GM12878 (cell line): ENCODE measurements around the gene ZFAND2A. TPM values are rescaled to one million over a fixed set of nuclear protein-coding genes. Genes with fewer than 3 reads are reported as not detected.

Source experiments
- ATAC-seq: fragments of 200-7000 bp; cut with Tn5 transposase; 3 replicates; pipeline ENCODE4 v1.9.1; 2020; ENCODE audit warnings: mild to moderate bottlenecking, moderate library complexity
- BruUV-seq: library from RNA; stranded (reverse); fragments of 400-500 nt; replicated peaks from 2 replicates; lab custom pipeline; 2021; lab: Mats Ljungman, UMichigan
- CTCF ChIA-PET: fragments of 300-600 bp; sonication (Branson Sonifier 250); formaldehyde crosslinking; extraction: SDS; loops from one replicate; lab custom pipeline; 2021; ENCODE audit warnings: inconsistent platforms; lab: Yijun Ruan, JAX
- POLR2A ChIA-PET: fragments of 350-600 bp; formaldehyde crosslinking; extraction: SDS; loops from one replicate; lab custom pipeline; 2021; ENCODE audit warnings: inconsistent platforms; lab: Charles Lee
- RAD21 ChIA-PET: fragments of 300-600 bp; sonication (Branson Sonifier 250); formaldehyde crosslinking; loops from one replicate; lab custom pipeline; 2023; ENCODE audit warnings: antibody characterized with exemption; ENCODE audit not compliant: unreplicated experiment; lab: Charles Lee
- SMC1A ChIA-PET: fragments of 300-600 bp; sonication (Branson Sonifier 250); formaldehyde crosslinking; loops from one replicate; lab custom pipeline; 2023; ENCODE audit not compliant: unreplicated experiment, uncharacterized antibody; lab: Charles Lee
- DNase-seq: peaks from one replicate; pipeline ENCODE4 v3.0.0-alpha.2; 2011; ENCODE audit warnings: low read depth, low spot score
- FAIRE-seq: peaks from 3 replicates; lab custom pipeline; 2011; peaks lifted over from hg19 to GRCh38; lab: Jason Lieb, UNC
- H2AFZ ChIP-seq: 2 replicates; pipeline ENCODE4 v1.6.0; 2011; ENCODE audit warnings: low read depth, low read length, control low read depth; ENCODE audit not compliant: control insufficient read depth
- H3K27ac ChIP-seq: 2 replicates; pipeline ENCODE4 v1.5.1; 2011; ENCODE audit warnings: control low read depth; ENCODE audit not compliant: control insufficient read depth, insufficient read depth
- H3K27me3 ChIP-seq, 2 experiments: replicated peaks in 1 of 2; 2 replicates each; pipeline versions ENCODE4 v1.6.0 to v1.6.1; 2011; ENCODE audit warnings: low read length in 1 of 2; ENCODE audit not compliant: control insufficient read depth in 2 of 2, insufficient read depth in 2 of 2
- H3K36me3 ChIP-seq, 2 experiments: 2 replicates each; pipeline ENCODE4 v1.5.1; 2011; ENCODE audit warnings: low read length in 1 of 2; ENCODE audit not compliant: control insufficient read depth in 2 of 2, insufficient read depth in 2 of 2
- H3K4me1 ChIP-seq: 2 replicates; pipeline ENCODE4 v1.6.1; 2011; ENCODE audit warnings: mild to moderate bottlenecking, low read length, moderate library complexity, mixed read lengths; ENCODE audit not compliant: control insufficient read depth, insufficient read depth
- H3K4me2 ChIP-seq: 2 replicates; pipeline ENCODE4 v1.6.0; 2011; ENCODE audit warnings: control low read depth; ENCODE audit not compliant: control insufficient read depth, insufficient read depth
- H3K4me3 ChIP-seq: fragments of 200-600 bp; sonication (generic); 2 replicates; pipeline ENCODE4 v1.5.1; 2016
- H3K79me2 ChIP-seq: 2 replicates; pipeline ENCODE4 v1.6.0; 2011; ENCODE audit warnings: low read length; ENCODE audit not compliant: control insufficient read depth, insufficient read depth
- H3K9ac ChIP-seq: 2 replicates; pipeline ENCODE4 v1.8.0; 2011; ENCODE audit warnings: low read length, control low read depth, mixed read lengths; ENCODE audit not compliant: control insufficient read depth, insufficient read depth
- H3K9me3 ChIP-seq: replicated peaks from 3 replicates; pipeline ENCODE4 v1.5.1; 2011; ENCODE audit warnings: mild to moderate bottlenecking, low read length; ENCODE audit not compliant: control insufficient read depth, insufficient read depth
- H4K20me1 ChIP-seq: 2 replicates; pipeline ENCODE4 v1.6.0; 2011; ENCODE audit not compliant: control insufficient read depth, insufficient read depth
- BCL11A ChIP-seq: IDR thresholded peaks from 2 replicates; pipeline ENCODE4 v1.6.1; 2011; ENCODE audit warnings: low read depth, low read length
- CBX3 ChIP-seq: fragments of 200-600 bp; sonication (generic); IDR thresholded peaks from 2 replicates; pipeline ENCODE4 v1.6.1; 2016; ENCODE audit warnings: low read depth, borderline replicate concordance
- ELK1 ChIP-seq: IDR thresholded peaks from 2 replicates; pipeline ENCODE4 v1.6.1; 2012; ENCODE audit warnings: low read depth, low read length, improper control_type of control experiment
- HDAC2 ChIP-seq: fragments of 200-600 bp; sonication (generic); IDR thresholded peaks from 2 replicates; pipeline ENCODE4 v1.6.1; 2017
- RAD51 ChIP-seq: fragments of 450-650 bp; IDR thresholded peaks from 2 replicates; pipeline ENCODE4 v1.6.1; 2016; ENCODE audit warnings: moderate library complexity, mild to moderate bottlenecking, inconsistent platforms
- SMAD1 ChIP-seq: fragments of 450-650 bp; IDR thresholded peaks from 2 replicates; pipeline ENCODE4 v1.6.1; 2018; ENCODE audit warnings: mild to moderate bottlenecking, low read depth; ENCODE audit not compliant: partially characterized antibody
- TAF1 ChIP-seq: IDR thresholded peaks from 2 replicates; pipeline ENCODE4 v1.6.1; 2011; ENCODE audit warnings: mild to moderate bottlenecking, low read depth, low read length, borderline replicate concordance
- TARDBP ChIP-seq: IDR thresholded peaks from 2 replicates; pipeline ENCODE4 v1.6.1; 2016; ENCODE audit warnings: borderline replicate concordance
- ZNF687 ChIP-seq: fragments of 450-650 bp; IDR thresholded peaks from 2 replicates; pipeline ENCODE4 v1.6.1; 2017; ENCODE audit warnings: mild to moderate bottlenecking, moderate library complexity
- WGBS: methylation state at CpG from one replicate; pipeline ENCODE4 v1.1.6; 2016; ENCODE audit warnings: low lambda C conversion rate; ENCODE audit not compliant: insufficient replicate concordance, insufficient coverage; ENCODE audit errors: missing lambda C conversion rate; 5-methylcytosine and 5-hydroxymethylcytosine counted together
- in situ Hi-C: fragments of 300-500 bp; cut with MboI; formaldehyde crosslinking; loops from 9 replicates; pipeline ENCODE4 v1.14.3; 2018; ENCODE audit warnings: mixed read lengths
- intact Hi-C: fragments of 100-400 bp; cut with micrococcal nuclease; formaldehyde crosslinking; loops from one replicate; pipeline ENCODE4 v1.14.2; 2022; ENCODE audit not compliant: unreplicated experiment
- polyA plus RNA-seq, 11 experiments: library from polyadenylated mRNA; depleted of rRNA in 4 of 11; unstranded in 6 of 11; stranded (reverse) in 5 of 11; fragments of >200 nt; fragmentation: Nextera tagmentation in 4 of 11; fragmentation: Illumina TruSeq in 1 of 11; extraction: Ambion mirVana in 4 of 11; extraction: Trizol in 1 of 11; gene quantifications; 1 replicate in 1 of 11; 2 replicates in 10 of 11; pipeline versions ENCODE4 v1.2.1 to v1.2.3, GENCODE V29; 2011 to 2016; ENCODE audit warnings: inconsistent platforms in 2 of 11, missing spikeins in 2 of 11, low read depth in 1 of 11
- total RNA-seq, 4 experiments: library from RNA; depleted of rRNA in 3 of 4; stranded (reverse); fragments of >200 nt in 3 of 4; fragmentation: Illumina TruSeq in 1 of 4; extraction: Trizol in 1 of 4; gene quantifications; 2 replicates each; pipeline versions ENCODE4 v1.2.1 to v1.2.3, GENCODE V29; 2013 to 2021
- TF ChIP-seq, protein P1 (sequence below): fragments of 450-650 bp; IDR thresholded peaks from 2 replicates; pipeline ENCODE4 v1.6.1; 2017; ENCODE audit warnings: low read depth, mild to moderate bottlenecking, moderate library complexity

The ZFAND2A gene
- total and polyA plus RNA-seq, 10 of the 15 experiments (the other 5 are each of a cell fraction or from before 2014, with no cell fraction given): 14.8 to 39.9 (median 20.8) TPM

GRCh38 chr7:1112109-1112508 is 47.9 kb downstream of the ZFAND2A start:
- CTCF ChIA-PET: no interaction called here
- DNase-seq (no peak), ATAC-seq (no peak)
- no TSS peak for BruUV-seq
- Histone ChIP-seq H3K36me3 (peaks cover 0 to 1% of the 10 kb centered on the region in 2 experiments; a peak in 2 of 4 replicates), H3K27ac (no peak overlapping the region), H3K9ac (no peak overlapping the region), H3K4me1 (no peaks in the 10 kb centered on the region)
- SMC1A ChIA-PET: interaction anchor here (1.3 kb wide), 1 partner anchor 8 kb away, joined by 5 read pairs; no protein-coding TSS in a partner anchor
- TF ChIP-seq TARDBP: no peak
- TF ChIP-seq SMAD1: no peak
- no peak for TF ChIP-seq ELK1
- no peak for TF ChIP-seq HDAC2
- no peak for TF ChIP-seq BCL11A
- TF ChIP-seq, all 136 proteins: peak for 0
- in situ Hi-C loops: no loop called here
- Histone ChIP-seq H3K27me3 (no peaks in the 10 kb centered on the region), H2AFZ (no peak overlapping the region), H4K20me1 (no peaks in the 10 kb centered on the region), H3K4me2 (no peak overlapping the region), H3K4me3 (no peak overlapping the region), H3K79me2 (no peaks in the 10 kb centered on the region), H3K9me3 (no peaks in the 10 kb centered on the region)
- no peak for FAIRE-seq
- RAD21 ChIA-PET: no interaction called here
- WGBS: 96% methylated on average over 9 of the region's 9 CpGs
- POLR2A ChIA-PET: no interaction called here
- intact Hi-C loops: no loop called here

DNA sequence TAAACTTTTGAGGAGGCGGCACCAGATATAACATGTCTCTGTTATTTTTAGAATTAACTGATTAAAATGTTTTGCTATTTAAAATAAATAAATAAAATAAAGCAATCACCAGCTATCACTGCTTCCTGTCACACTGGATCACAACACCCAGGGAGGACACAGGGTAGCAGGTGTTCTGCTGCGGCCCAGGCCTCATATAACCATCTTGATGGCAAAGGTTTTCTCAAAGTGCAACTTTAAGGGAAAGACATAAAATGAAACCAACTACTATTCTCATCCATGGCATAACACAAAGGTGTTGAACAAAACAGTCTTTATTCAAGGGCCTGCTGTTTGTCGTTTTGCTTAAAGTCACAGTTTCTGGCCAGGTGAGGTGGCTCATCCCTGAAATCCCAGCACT is 48.8 kb downstream of the ZFAND2A start:
- ChIA-PET CTCF (interaction anchor here (1.0 kb wide), 1 partner anchor 71 kb away, joined by 3 read pairs; no protein-coding TSS in a partner anchor), SMC1A (no interaction called here), RAD21 (no interaction called here), POLR2A (no interaction called here)
- no TSS peak for BruUV-seq
- Histone ChIP-seq H3K4me2 (no peak overlapping the region), H3K79me2 (no peaks in the 10 kb centered on the region), H3K9me3 (no peaks in the 10 kb centered on the region), H3K36me3 (peaks cover 0 to 2% of the 10 kb centered on the region in 2 experiments; a peak in 2 of 4 replicates), H3K4me1 (peaks cover 4% of the 10 kb centered on the region), H3K4me3 (no peak overlapping the region), H4K20me1 (no peaks in the 10 kb centered on the region), H3K9ac (no peak overlapping the region), H3K27me3 (no peaks in the 10 kb centered on the region), H3K27ac (no peak overlapping the region), H2AFZ (no peak overlapping the region)
- intact Hi-C loops: no loop called here
- FAIRE-seq (no peak), ATAC-seq (no peak), DNase-seq (no peak)
- in situ Hi-C loops: no loop called here
- 67% methylated on average over 3 of the region's 3 CpGs for WGBS
- TF ChIP-seq RAD51: no peak
- TF ChIP-seq ZNF687: no peak
- TF ChIP-seq, protein P1, sequence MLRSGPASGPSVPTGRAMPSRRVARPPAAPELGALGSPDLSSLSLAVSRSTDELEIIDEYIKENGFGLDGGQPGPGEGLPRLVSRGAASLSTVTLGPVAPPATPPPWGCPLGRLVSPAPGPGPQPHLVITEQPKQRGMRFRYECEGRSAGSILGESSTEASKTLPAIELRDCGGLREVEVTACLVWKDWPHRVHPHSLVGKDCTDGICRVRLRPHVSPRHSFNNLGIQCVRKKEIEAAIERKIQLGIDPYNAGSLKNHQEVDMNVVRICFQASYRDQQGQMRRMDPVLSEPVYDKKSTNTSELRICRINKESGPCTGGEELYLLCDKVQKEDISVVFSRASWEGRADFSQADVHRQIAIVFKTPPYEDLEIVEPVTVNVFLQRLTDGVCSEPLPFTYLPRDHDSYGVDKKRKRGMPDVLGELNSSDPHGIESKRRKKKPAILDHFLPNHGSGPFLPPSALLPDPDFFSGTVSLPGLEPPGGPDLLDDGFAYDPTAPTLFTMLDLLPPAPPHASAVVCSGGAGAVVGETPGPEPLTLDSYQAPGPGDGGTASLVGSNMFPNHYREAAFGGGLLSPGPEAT: no peak
- TF ChIP-seq TAF1: no peak
- TF ChIP-seq CBX3: no peak
